ENCODE measurements around the gene ADAMTS8. TPM values are rescaled to one million over a fixed set of nuclear protein-coding genes. Genes with fewer than 3 reads are reported as not detected.

ADAMTS8 gene
- total RNA-seq, 1 donor from 2014 or later = not detected

- intact Hi-C loops (cut with micrococcal nuclease) = no loop called here
Observed at GRCh38 chr11:130400781-130401483, 27.5 kb downstream of the ADAMTS8 start.

GRCh38 chr11:130399196-130399595 is 29.2 kb downstream of the ADAMTS8 start:
- intact Hi-C loops (cut with micrococcal nuclease) = no loop called here

- intact Hi-C loops (cut with micrococcal nuclease) = no loop called here
Observed at GRCh38 chr11:130397780-130398179, 30.6 kb downstream of the ADAMTS8 start.

- intact Hi-C loops (cut with micrococcal nuclease) = no loop called here
Observed at GRCh38 chr11:130396965-130397364, 31.4 kb downstream of the ADAMTS8 start.

GRCh38 chr11:130394615-130395014 is 33.8 kb downstream of the ADAMTS8 start:
- intact Hi-C loops (cut with micrococcal nuclease) = no loop called here

GRCh38 chr11:130391711-130392110 is 36.7 kb downstream of the ADAMTS8 start:
- intact Hi-C loops (cut with micrococcal nuclease) = no loop called here

GRCh38 chr11:130390071-130390758 is 38.2 kb downstream of the ADAMTS8 start:
- intact Hi-C loops (cut with micrococcal nuclease) = no loop called here

- intact Hi-C loops (cut with micrococcal nuclease) = loop anchor here (5.0 kb wide), 1 partner anchor 72 kb away; no protein-coding TSS in a partner anchor
Observed at GRCh38 chr11:130389335-130389935, 39.0 kb downstream of the ADAMTS8 start.

GRCh38 chr11:130388607-130389205 is 39.7 kb downstream of the ADAMTS8 start:
- intact Hi-C loops (cut with micrococcal nuclease) = loop anchor here (5.0 kb wide), 1 partner anchor 71 kb away; no protein-coding TSS in a partner anchor

- intact Hi-C loops (cut with micrococcal nuclease) = loop anchor here (5.0 kb wide), 1 partner anchor 69 kb away; no protein-coding TSS in a partner anchor
Observed at GRCh38 chr11:130386056-130386455, 42.4 kb downstream of the ADAMTS8 start.

- intact Hi-C loops (cut with micrococcal nuclease) = no loop called here
Observed at GRCh38 chr11:130383344-130384211, 44.8 kb downstream of the ADAMTS8 start.

GRCh38 chr11:130381317-130381716 is 47.1 kb downstream of the ADAMTS8 start:
- intact Hi-C loops (cut with micrococcal nuclease) = no loop called here

GRCh38 chr11:130380778-130381177 is 47.6 kb downstream of the ADAMTS8 start:
- intact Hi-C loops (cut with micrococcal nuclease) = no loop called here

- intact Hi-C loops (cut with micrococcal nuclease) = no loop called here
Observed at GRCh38 chr11:130379276-130379675, 49.1 kb downstream of the ADAMTS8 start.

- intact Hi-C loops (cut with micrococcal nuclease) = loop anchor here (1.0 kb wide), 1 partner anchor 158 kb away; no protein-coding TSS in a partner anchor
Observed at GRCh38 chr11:130370845-130371590, 57.4 kb downstream of the ADAMTS8 start.

- intact Hi-C loops (cut with micrococcal nuclease) = no loop called here
Observed at GRCh38 chr11:130369713-130370112, 58.7 kb downstream of the ADAMTS8 start.

GRCh38 chr11:130369141-130369691 is 59.2 kb downstream of the ADAMTS8 start:
- intact Hi-C loops (cut with micrococcal nuclease) = no loop called here

- intact Hi-C loops (cut with micrococcal nuclease) = no loop called here
Observed at GRCh38 chr11:130359419-130359818, 69.0 kb downstream of the ADAMTS8 start.

- intact Hi-C loops (cut with micrococcal nuclease) = no loop called here
Observed at GRCh38 chr11:130358398-130358797, 70.0 kb downstream of the ADAMTS8 start.
